K562 (cell line): ENCODE results near the gene RNU2-63P. TPM values are rescaled to one million over a fixed set of nuclear protein-coding genes. Genes with fewer than 3 reads are reported as not detected.

ENCODE experiments used
- ATAC-seq: fragments of 200-7000 bp; cut with Tn5 transposase; 3 replicates; pipeline ENCODE4 v1.9.1; 2020; ENCODE audit warnings: moderate library complexity
- BruUV-seq: library from RNA; stranded (reverse); fragments of 400-500 nt; replicated peaks from 2 replicates; lab custom pipeline; 2021; lab: Mats Ljungman, UMichigan
- CTCF ChIA-PET: fragments of 300-600 bp; formaldehyde crosslinking; extraction: SDS; loops from one replicate; lab custom pipeline; 2021; ENCODE audit warnings: low intra/inter-chr PET ratio; lab: Yijun Ruan, JAX
- POLR2A ChIA-PET: fragments of 300-600, 350-650 bp; sonication (Branson Sonifier 250); formaldehyde crosslinking; extraction: SDS; loops from one replicate; lab custom pipeline; 2021; ENCODE audit warnings: antibody characterized with exemption, inconsistent platforms; lab: Yijun Ruan, JAX
- DNase-seq, 4 experiments: peaks; one replicate each; pipeline versions ENCODE4 v3.0.0 to v3.0.0-alpha.2; 2011 to 2018; ENCODE audit warnings: low spot score in 3 of 4, mixed read lengths in 3 of 4; ENCODE audit errors: extremely low read depth in 1 of 4
- FAIRE-seq: peaks from 2 replicates; lab custom pipeline; 2011; peaks lifted over from hg19 to GRCh38; lab: Jason Lieb, UNC
- H2AFZ ChIP-seq: 2 replicates; pipeline ENCODE4 v1.6.0; 2011; ENCODE audit warnings: low read depth, low read length, control low read depth, inconsistent platforms
- H3K27ac ChIP-seq: fragments of 200-600 bp; 3 replicates; pipeline ENCODE4 v1.8.0; 2011; ENCODE audit warnings: low read depth, mild to moderate bottlenecking, control low read depth, inconsistent platforms, low read length, moderate library complexity, mixed read lengths; ENCODE audit errors: extremely low read depth
- H3K27me3 ChIP-seq, 2 experiments: fragments of 300-600 bp in 1 of 2; 2 replicates in 1 of 2; 3 replicates in 1 of 2; pipeline versions ENCODE4 v1.6.0 to v1.8.0; 2011; ENCODE audit warnings: inconsistent platforms in 2 of 2, low read length in 2 of 2, mild to moderate bottlenecking in 1 of 2, mixed read lengths in 1 of 2, moderate library complexity in 1 of 2; ENCODE audit not compliant: control insufficient read depth in 2 of 2, insufficient read depth in 2 of 2
- H3K36me3 ChIP-seq: fragments of 300-600 bp; 3 replicates; pipeline ENCODE4 v1.8.0; 2011; ENCODE audit warnings: mild to moderate bottlenecking, low read length, inconsistent platforms; ENCODE audit not compliant: control insufficient read depth, insufficient read depth
- H3K4me1 ChIP-seq, 2 experiments: fragments of 200-600 bp in 1 of 2; replicated peaks in 1 of 2; 2 replicates in 1 of 2; 3 replicates in 1 of 2; pipeline versions ENCODE4 v1.5.1 to v1.8.0; 2011; ENCODE audit warnings: inconsistent platforms in 2 of 2, low read length in 2 of 2, mild to moderate bottlenecking in 1 of 2, mixed read lengths in 1 of 2, moderate library complexity in 1 of 2; ENCODE audit not compliant: control insufficient read depth in 2 of 2, insufficient read depth in 2 of 2
- H3K4me2 ChIP-seq: 2 replicates; pipeline ENCODE4 v1.6.1; 2011; ENCODE audit warnings: low read length, control low read depth, inconsistent platforms, mixed read lengths; ENCODE audit not compliant: insufficient read depth
- H3K4me3 ChIP-seq: fragments of 200-600 bp; sonication (generic), shearing (Covaris generic); 2 replicates; pipeline ENCODE4 v1.5.1; 2016; ENCODE audit warnings: control low read depth, inconsistent platforms
- H3K79me2 ChIP-seq: fragments of 200-600 bp; 3 replicates; pipeline ENCODE4 v1.8.0; 2011; ENCODE audit warnings: low read length, inconsistent platforms; ENCODE audit not compliant: control insufficient read depth, insufficient read depth
- H3K9ac ChIP-seq, 2 experiments: 2 replicates each; pipeline versions ENCODE4 v1.6.0 to v1.6.1; 2011; ENCODE audit warnings: low read depth in 2 of 2, low read length in 2 of 2, control low read depth in 1 of 2, inconsistent platforms in 1 of 2, mild to moderate bottlenecking in 1 of 2, mixed read lengths in 1 of 2; ENCODE audit not compliant: insufficient read depth in 1 of 2
- H3K9me1 ChIP-seq: one replicate; pipeline ENCODE4 v1.6.0; 2011; ENCODE audit warnings: inconsistent platforms, mild to moderate bottlenecking, low read length, moderate library complexity; ENCODE audit not compliant: control insufficient read depth, insufficient read depth
- H3K9me3 ChIP-seq: replicated peaks from 2 replicates; pipeline ENCODE4 v1.5.1; 2011; ENCODE audit warnings: low read depth, low read length, inconsistent platforms; ENCODE audit not compliant: control insufficient read depth, insufficient read depth
- H4K20me1 ChIP-seq: replicated peaks from 2 replicates; pipeline ENCODE4 v1.6.1; 2011; ENCODE audit warnings: low read length, inconsistent platforms, mixed read lengths; ENCODE audit not compliant: control insufficient read depth, insufficient read depth
- CBX2 ChIP-seq: fragments of 200-600 bp; sonication (generic); IDR thresholded peaks from one replicate; pipeline ENCODE4 v1.6.1; 2012; ENCODE audit warnings: mild to moderate bottlenecking, low read length, inconsistent platforms; ENCODE audit not compliant: insufficient read depth, poor library complexity, severe bottlenecking
- FOXJ2 ChIP-seq: fragments of 200-800 bp; sonication (Bioruptor generic); IDR thresholded peaks from 2 replicates; pipeline ENCODE4 v1.6.1; 2016; ENCODE audit warnings: missing genetic modification characterization, missing compliant biosample characterization
- MED1 ChIP-seq: sonication (generic); formaldehyde crosslinking; IDR thresholded peaks from 2 replicates; pipeline ENCODE4 v1.8.1; 2023; ENCODE audit warnings: missing genetic modification reagents, borderline replicate concordance
- MXD1 ChIP-seq: fragments of 250-450 bp; sonication (Bioruptor Pico); IDR thresholded peaks from 2 replicates; pipeline ENCODE4 v1.8.0; 2021; ENCODE audit warnings: borderline replicate concordance, mild to moderate bottlenecking, moderate library complexity; ENCODE audit not compliant: poor library complexity, severe bottlenecking
- TBL1XR1 ChIP-seq, 2 experiments: IDR thresholded peaks; 2 replicates each; pipeline ENCODE4 v1.6.1; 2012; ENCODE audit warnings: improper control_type of control experiment in 2 of 2, low read length in 2 of 2, mild to moderate bottlenecking in 1 of 2
- TEAD2 ChIP-seq: fragments of 450-650 bp; IDR thresholded peaks from 2 replicates; pipeline ENCODE4 v1.6.1; 2016; ENCODE audit warnings: missing genetic modification characterization, control low read depth, missing compliant biosample characterization
- WGBS: fragments of 100-300 bp; shearing (Covaris generic); methylation state at CpG from one replicate; pipeline ENCODE4 v1.1.6; 2016; ENCODE audit warnings: low coverage, mixed read lengths; ENCODE audit not compliant: insufficient coverage; ENCODE audit errors: missing lambda C conversion rate; 5-methylcytosine and 5-hydroxymethylcytosine counted together
- in situ Hi-C: fragments of 300-500 bp; cut with MboI; formaldehyde crosslinking; loops from 4 replicates; pipeline ENCODE4 v1.15.0; 2018; ENCODE audit warnings: inconsistent platforms, mixed read lengths
- intact Hi-C: fragments of 100-400 bp; cut with micrococcal nuclease; formaldehyde crosslinking; loops from 2 replicates; pipeline ENCODE4 v1.14.2; 2022
- polyA plus RNA-seq, 8 experiments: library from polyadenylated mRNA; depleted of rRNA in 4 of 8; stranded (reverse) in 5 of 8; unstranded in 3 of 8; fragments of >200 nt; fragmentation: Nextera tagmentation in 2 of 8; fragmentation: Illumina TruSeq in 1 of 8; extraction: Ambion mirVana in 2 of 8; extraction: Trizol in 1 of 8; gene quantifications; 2 replicates each; pipeline versions ENCODE4 v1.2.1 to v1.2.3, GENCODE V29; 2011 to 2014; ENCODE audit warnings: inconsistent platforms in 1 of 8, missing spikeins in 1 of 8
- total RNA-seq, 7 experiments: library from RNA; depleted of rRNA in 6 of 7; stranded (reverse); fragments of >200 nt in 6 of 7; fragmentation: Illumina TruSeq in 2 of 7; extraction: Trizol in 2 of 7; gene quantifications; 2 replicates each; pipeline versions ENCODE4 v1.2.1 to v1.2.3, GENCODE V29; 2011 to 2021; ENCODE audit warnings: low replicate concordance in 1 of 7

Gene RNU2-63P
- total and polyA plus RNA-seq, 9 of the 15 experiments (the other 6 are each of a cell fraction or from before 2014, with no cell fraction given) = 5.8 to 253 (median 169) TPM; not detected in 4

- no peak for ATAC-seq
- BruUV-seq = no TSS peak
- Histone ChIP-seq H3K4me1 (peaks cover 37 to 60% of the 10 kb centered on the region in 2 experiments), H3K27ac (peak overlapping the region; percentile 95), H2AFZ (peak overlapping the region; percentile 74), H3K4me2 (no peak overlapping the region; the same call in 1 of the 2 replicates), H3K9me1 (no peaks in the 10 kb centered on the region), H3K9me3 (no peaks in the 10 kb centered on the region), H3K4me3 (no peak overlapping the region), H3K9ac (no peak overlapping the region; a peak in 1 of 4 replicates), H3K79me2 (peaks cover 30% of the 10 kb centered on the region), H3K27me3 (no peaks in the 10 kb centered on the region), H4K20me1 (0 out of 2 replicates have a peak, but pooled peaks cover 7% of the 10 kb centered on the region), H3K36me3 (no peaks in the 10 kb centered on the region)
- FAIRE-seq = no peak
- CTCF ChIA-PET = no interaction called here
- intact Hi-C loops = no loop called here
- no peak for TF ChIP-seq MXD1 (CRISPR knock-in tag)
- no peak for TF ChIP-seq MED1 (CRISPR knock-in tag)
- no peak for TF ChIP-seq CBX2
- TF ChIP-seq FOXJ2 (tag) = no peak
- no peak for TF ChIP-seq TEAD2 (tag)
- TF ChIP-seq TBL1XR1 (IDR thresholded peaks at IDR 0.05; ENCODE audit: low read length in 2 of 2) = no peak
- WGBS = 62% methylated on average over 5 of the region's 5 CpGs
- in situ Hi-C loops = loop anchor here (5.0 kb wide), 1 partner anchor 99 kb away; no protein-coding TSS in a partner anchor
- POLR2A ChIA-PET = no interaction called here
- DNase-seq = no peak
Observed at GRCh38 chr2:88058191-88058590, 41.8 kb upstream of the RNU2-63P start.
